ENCODE data around the gene LTBP1.
"Not testable (repeated sequence)": the region's sequence is repeated elsewhere in the genome, so short reads cannot be mapped to it uniquely, and the experiment has no call there.

The LTBP1 gene

GRCh38 chr2:33435518-33435917, 488.8 kb downstream of the LTBP1 start:
- DNase-seq (ENCODE audit: low read depth) = no peak

- DNase-seq (ENCODE audit: low read depth) = no peak
Measured at GRCh38 chr2:33436083-33436482, 489.3 kb downstream of the LTBP1 start.

GRCh38 chr2:33437297-33437696, 490.5 kb downstream of the LTBP1 start:
- DNase-seq (ENCODE audit: low read depth) = peak; percentile 92

GRCh38 chr2:33437815-33438214, 491.1 kb downstream of the LTBP1 start:
- peak; percentile 6 for DNase-seq (ENCODE audit: low read depth)

- peak; percentile 74 for DNase-seq (ENCODE audit: low read depth)
Measured at GRCh38 chr2:33441235-33441810, 494.6 kb downstream of the LTBP1 start.

GRCh38 chr2:33442052-33442451, 495.3 kb downstream of the LTBP1 start:
- DNase-seq (ENCODE audit: low read depth) = not testable (repeated sequence)

- no peak for DNase-seq (ENCODE audit: low read depth)
Measured at GRCh38 chr2:33442528-33443079, 495.9 kb downstream of the LTBP1 start.

- DNase-seq (ENCODE audit: low read depth) = no peak
Measured at GRCh38 chr2:33443274-33443829, 496.6 kb downstream of the LTBP1 start.

GRCh38 chr2:33444967-33445366, 498.2 kb downstream of the LTBP1 start:
- no peak for DNase-seq (ENCODE audit: low read depth)

- DNase-seq (ENCODE audit: low read depth) = no peak
Measured at GRCh38 chr2:33448220-33448899, 501.6 kb downstream of the LTBP1 start.
